Lower lobe of right lung (tissue), 2 donors: ENCODE measurements around the gene HS3ST2. TPM values are rescaled to one million over a fixed set of nuclear protein-coding genes. Genes with fewer than 3 reads are reported as not detected.

ENCODE experiments used
- ATAC-seq, 2 donors: fragments of 200-7000 bp; cut with Tn5 transposase; one replicate each; pipeline ENCODE4 v1.9.1; 2020 to 2022; ENCODE audit warnings: mild to moderate bottlenecking in 2 of 2, moderate library complexity in 2 of 2
- DNase-seq: peaks from one replicate; pipeline ENCODE4 v3.0.0-alpha.2; 2020
- H3K27ac ChIP-seq: fragments of 200-600 bp; one replicate; pipeline ENCODE4 v1.8.0; 2022
- H3K27me3 ChIP-seq: fragments of 200-600 bp; one replicate; pipeline ENCODE4 v1.8.0; 2022; ENCODE audit warnings: low read depth
- H3K36me3 ChIP-seq: fragments of 200-600 bp; one replicate; pipeline ENCODE4 v1.8.0; 2022; ENCODE audit warnings: mild to moderate bottlenecking
- H3K4me1 ChIP-seq: fragments of 200-600 bp; one replicate; pipeline ENCODE4 v1.8.0; 2022
- H3K4me3 ChIP-seq: fragments of 200-600 bp; one replicate; pipeline ENCODE4 v1.8.0; 2022; ENCODE audit warnings: mild to moderate bottlenecking
- H3K9me3 ChIP-seq: fragments of 200-600 bp; one replicate; pipeline ENCODE4 v1.8.0; 2022
- intact Hi-C: fragments of 100-400 bp; cut with DNase I; formaldehyde crosslinking; loops from one replicate; pipeline ENCODE4 v1.11.0; 2022
- total RNA-seq: library from RNA; stranded (reverse); fragmentation: NEBNext Ultra II Directional; extraction: Animal tissue kit (Norgen Biotek cat#: 25700); gene quantifications from one replicate; pipeline ENCODE4 v1.2.1, GENCODE V29; 2021
- TF ChIP-seq, protein P1 (sequence below): fragments of 200-600 bp; IDR thresholded peaks from one replicate; pipeline ENCODE4 v1.8.0; 2022; ENCODE audit warnings: antibody characterized with exemption, mild to moderate bottlenecking
- donor health status: DM: no; HTN: yes; CAD: no; lungs with severe emphysema.

Gene HS3ST2
- total RNA-seq, 1 donor from 2014 or later: 4.8 TPM

DNA sequence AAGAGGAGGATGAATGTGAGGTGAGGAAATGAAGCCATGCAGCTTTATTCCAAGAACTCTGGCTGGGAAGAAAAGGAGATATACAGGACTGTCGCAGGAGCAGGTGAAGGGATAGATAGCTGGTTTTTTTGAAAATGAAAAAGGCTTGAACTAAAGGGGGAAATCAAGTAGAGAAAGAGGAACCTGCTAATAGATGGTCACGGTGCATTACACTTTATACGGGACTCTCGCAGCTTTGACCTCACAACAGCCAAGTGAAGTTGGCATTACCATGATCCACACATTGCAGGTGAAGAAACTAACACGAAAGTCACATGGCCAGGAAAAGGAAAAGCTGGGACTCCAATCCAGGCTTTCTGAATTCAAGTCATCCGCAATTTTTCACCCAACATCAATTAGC, 86.9 kb downstream of the HS3ST2 start:
- TF ChIP-seq, protein P1, sequence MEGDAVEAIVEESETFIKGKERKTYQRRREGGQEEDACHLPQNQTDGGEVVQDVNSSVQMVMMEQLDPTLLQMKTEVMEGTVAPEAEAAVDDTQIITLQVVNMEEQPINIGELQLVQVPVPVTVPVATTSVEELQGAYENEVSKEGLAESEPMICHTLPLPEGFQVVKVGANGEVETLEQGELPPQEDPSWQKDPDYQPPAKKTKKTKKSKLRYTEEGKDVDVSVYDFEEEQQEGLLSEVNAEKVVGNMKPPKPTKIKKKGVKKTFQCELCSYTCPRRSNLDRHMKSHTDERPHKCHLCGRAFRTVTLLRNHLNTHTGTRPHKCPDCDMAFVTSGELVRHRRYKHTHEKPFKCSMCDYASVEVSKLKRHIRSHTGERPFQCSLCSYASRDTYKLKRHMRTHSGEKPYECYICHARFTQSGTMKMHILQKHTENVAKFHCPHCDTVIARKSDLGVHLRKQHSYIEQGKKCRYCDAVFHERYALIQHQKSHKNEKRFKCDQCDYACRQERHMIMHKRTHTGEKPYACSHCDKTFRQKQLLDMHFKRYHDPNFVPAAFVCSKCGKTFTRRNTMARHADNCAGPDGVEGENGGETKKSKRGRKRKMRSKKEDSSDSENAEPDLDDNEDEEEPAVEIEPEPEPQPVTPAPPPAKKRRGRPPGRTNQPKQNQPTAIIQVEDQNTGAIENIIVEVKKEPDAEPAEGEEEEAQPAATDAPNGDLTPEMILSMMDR: no peak
- Histone ChIP-seq H3K36me3 (no peaks in the 10 kb centered on the region), H3K4me1 (no peaks in the 10 kb centered on the region), H3K27ac (no peak overlapping the region), H3K4me3 (no peak overlapping the region), H3K27me3 (peaks cover 20% of the 10 kb centered on the region), H3K9me3 (no peaks in the 10 kb centered on the region)
- DNase-seq (no peak), ATAC-seq (no peak)
- intact Hi-C loops: no loop called here

DNA sequence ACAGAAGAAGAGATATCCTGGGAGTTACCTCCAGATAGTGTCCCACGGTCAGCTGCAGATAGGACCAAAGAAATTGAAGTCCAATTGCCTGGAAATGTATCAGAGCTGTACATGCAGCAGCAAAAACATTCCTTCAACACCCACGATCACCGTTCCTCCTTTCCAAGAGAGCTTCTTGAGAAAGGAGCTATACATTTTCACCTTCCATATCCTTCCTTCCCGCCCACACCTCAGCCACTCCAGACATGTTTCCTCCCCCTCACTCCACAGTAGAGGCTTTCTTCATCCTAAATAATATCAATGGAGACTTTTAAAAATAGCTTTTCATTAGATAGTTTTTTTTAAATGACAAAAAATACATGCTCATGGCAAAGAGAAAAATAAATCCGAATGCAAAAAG, 87.6 kb downstream of the HS3ST2 start:
- Histone ChIP-seq H3K9me3 (no peaks in the 10 kb centered on the region), H3K4me1 (no peaks in the 10 kb centered on the region), H3K36me3 (no peaks in the 10 kb centered on the region), H3K27me3 (peaks cover 14% of the 10 kb centered on the region), H3K4me3 (no peak overlapping the region), H3K27ac (no peak overlapping the region)
- no peak for DNase-seq
- intact Hi-C loops: no loop called here
- no peak for ATAC-seq
- TF ChIP-seq, protein P1: no peak

DNA sequence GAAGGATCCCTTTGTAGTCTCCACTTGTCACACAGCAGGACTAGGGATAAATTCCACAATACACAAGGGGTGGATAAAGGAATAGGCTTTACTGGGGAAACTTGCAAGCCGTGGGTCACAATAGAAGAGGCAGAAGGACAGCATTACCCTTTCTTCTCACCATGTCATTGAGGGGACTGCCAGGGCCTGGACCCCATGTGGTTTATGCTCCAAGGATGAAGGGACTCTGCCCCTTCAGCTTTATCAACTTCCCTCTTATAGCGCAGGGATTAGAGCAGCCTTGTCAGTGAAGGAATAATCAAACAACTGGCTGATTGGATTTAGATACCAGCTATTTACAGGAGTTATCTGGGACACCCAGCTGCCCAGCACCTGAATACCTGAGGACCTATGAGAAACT, 89.8 kb downstream of the HS3ST2 start:
- no peak for ATAC-seq
- TF ChIP-seq, protein P1: no peak
- H3K4me1 ChIP-seq: no peaks in the 10 kb centered on the region

DNA sequence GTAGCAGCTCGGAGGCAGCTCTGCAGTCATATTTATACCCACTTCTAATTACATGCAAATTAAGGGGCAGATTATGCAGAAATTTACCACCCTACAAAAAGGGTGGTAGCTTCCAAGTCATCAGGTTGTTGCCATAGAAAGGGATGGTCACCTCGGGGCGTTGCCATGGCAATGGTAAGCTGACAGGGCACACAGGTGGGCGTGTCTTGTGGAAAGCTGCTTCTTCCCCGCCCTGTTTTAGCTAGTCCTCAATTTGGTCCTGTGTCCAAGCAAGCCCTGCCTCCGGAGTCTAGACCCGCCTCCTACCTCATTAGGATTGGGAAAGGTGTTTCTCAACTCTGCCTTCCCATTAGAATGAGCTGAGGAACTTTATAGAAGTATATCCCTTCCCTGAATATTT, 98.7 kb downstream of the HS3ST2 start:
- TF ChIP-seq, protein P1: no peak
- DNase-seq (no peak), ATAC-seq (no peak)
- intact Hi-C loops: no loop called here
- no peak overlapping the region for H3K4me3 ChIP-seq
- H3K9me3 ChIP-seq: no peaks in the 10 kb centered on the region
- no peaks in the 10 kb centered on the region for H3K36me3 ChIP-seq
- H3K4me1 ChIP-seq: no peaks in the 10 kb centered on the region
- no peaks in the 10 kb centered on the region for H3K27me3 ChIP-seq
- H3K27ac ChIP-seq: no peak overlapping the region

More for the DNA sequence above, 89.8 kb downstream of the HS3ST2 start:
- no peak overlapping the region for H3K4me3 ChIP-seq
- intact Hi-C loops: no loop called here
- no peaks in the 10 kb centered on the region for H3K9me3 ChIP-seq
- no peak overlapping the region for H3K27ac ChIP-seq
- H3K36me3 ChIP-seq: no peaks in the 10 kb centered on the region
- peaks cover 9% of the 10 kb centered on the region for H3K27me3 ChIP-seq
- no peak for DNase-seq

DNA sequence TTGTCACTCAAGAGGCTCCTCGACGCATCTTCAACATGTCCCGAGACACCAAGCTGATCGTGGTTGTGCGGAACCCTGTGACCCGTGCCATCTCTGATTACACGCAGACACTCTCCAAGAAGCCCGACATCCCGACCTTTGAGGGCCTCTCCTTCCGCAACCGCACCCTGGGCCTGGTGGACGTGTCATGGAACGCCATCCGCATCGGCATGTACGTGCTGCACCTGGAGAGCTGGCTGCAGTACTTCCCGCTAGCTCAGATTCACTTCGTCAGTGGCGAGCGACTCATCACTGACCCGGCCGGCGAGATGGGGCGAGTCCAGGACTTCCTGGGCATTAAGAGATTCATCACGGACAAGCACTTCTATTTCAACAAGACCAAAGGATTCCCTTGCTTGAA, 101.0 kb downstream of the HS3ST2 start:
- TF ChIP-seq, protein P1: no peak
- no peaks in the 10 kb centered on the region for H3K4me1 ChIP-seq
- DNase-seq (no peak), ATAC-seq (no peak)
- no peaks in the 10 kb centered on the region for H3K36me3 ChIP-seq
- H3K4me3 ChIP-seq: no peak overlapping the region
- no peak overlapping the region for H3K27ac ChIP-seq
- H3K9me3 ChIP-seq: no peaks in the 10 kb centered on the region
- H3K27me3 ChIP-seq: no peaks in the 10 kb centered on the region
- intact Hi-C loops: no loop called here

DNA sequence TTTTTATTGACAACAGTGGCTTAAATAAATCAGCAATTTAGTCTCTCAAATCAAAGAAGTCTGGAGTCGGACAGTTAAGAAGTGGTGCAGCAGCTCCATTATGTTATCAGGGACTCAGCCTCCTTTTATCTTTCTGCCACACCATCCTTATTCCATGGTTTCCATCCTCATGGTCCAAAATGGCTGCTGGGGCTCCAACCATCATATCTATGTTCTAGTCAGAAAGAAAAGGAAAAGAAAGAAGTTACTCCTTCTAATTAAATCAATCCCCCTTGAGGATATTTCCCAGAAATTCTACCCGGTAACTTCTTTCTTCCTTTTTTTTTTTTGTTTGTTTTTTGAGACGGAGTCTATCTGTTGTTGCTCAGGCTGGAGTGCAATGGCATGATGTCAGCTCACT, 109.5 kb downstream of the HS3ST2 start:
- ATAC-seq: no peak
- TF ChIP-seq, protein P1: no peak

More for the DNA sequence above, 109.5 kb downstream of the HS3ST2 start:
- no peak for DNase-seq
- no peak overlapping the region for H3K27ac ChIP-seq
- H3K4me3 ChIP-seq: no peak overlapping the region
- H3K9me3 ChIP-seq: no peaks in the 10 kb centered on the region
- intact Hi-C loops: no loop called here
- no peaks in the 10 kb centered on the region for H3K4me1 ChIP-seq
- no peaks in the 10 kb centered on the region for H3K36me3 ChIP-seq
- peaks cover 14% of the 10 kb centered on the region for H3K27me3 ChIP-seq
